GM10266 (cell line): Measurements from ENCODE around the gene KCNJ13.

Source experiments
- DNase-seq: peaks from one replicate; pipeline ENCODE4 v3.0.0; 2012; ENCODE audit errors: extremely low spot score
- CTCF ChIP-seq: IDR thresholded peaks from 2 replicates; pipeline ENCODE4 v1.5.1; 2012; ENCODE audit warnings: mild to moderate bottlenecking, low read depth; ENCODE audit not compliant: control insufficient read depth, insufficient read depth; ENCODE audit errors: missing control alignments

The KCNJ13 gene

DNA sequence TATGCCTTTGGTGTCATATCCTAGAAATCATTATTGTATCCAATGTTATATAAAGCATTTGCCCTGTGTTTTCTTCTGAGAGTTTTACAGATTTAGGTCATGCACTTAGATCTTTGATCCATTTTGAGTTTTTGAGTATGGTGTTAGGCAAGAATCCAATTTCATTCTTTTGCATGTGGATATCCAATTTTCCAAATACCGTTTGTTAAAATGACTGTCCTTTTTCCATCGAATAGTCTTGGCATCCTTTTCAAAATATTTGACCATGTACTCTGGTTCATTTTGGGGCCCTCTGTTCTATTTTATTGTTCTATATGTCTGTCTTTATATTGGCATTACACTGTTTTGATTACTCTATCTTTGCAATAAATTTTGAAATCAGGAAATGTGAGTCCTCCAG is 23.8 kb upstream of the KCNJ13 start:
- no peak for DNase-seq
- no peak for TF ChIP-seq CTCF

GRCh38 chr2:232798187-232798586 is 21.8 kb upstream of the KCNJ13 start:
- no peak for TF ChIP-seq CTCF
- DNase-seq, result no peak

- TF ChIP-seq CTCF, result no peak
- DNase-seq, result no peak
These were observed 19.6 kb upstream of the KCNJ13 start for GRCh38 chr2:232795920-232796319.

GRCh38 chr2:232794981-232795380 is 18.6 kb upstream of the KCNJ13 start:
- no peak for TF ChIP-seq CTCF
- no peak for DNase-seq

DNA sequence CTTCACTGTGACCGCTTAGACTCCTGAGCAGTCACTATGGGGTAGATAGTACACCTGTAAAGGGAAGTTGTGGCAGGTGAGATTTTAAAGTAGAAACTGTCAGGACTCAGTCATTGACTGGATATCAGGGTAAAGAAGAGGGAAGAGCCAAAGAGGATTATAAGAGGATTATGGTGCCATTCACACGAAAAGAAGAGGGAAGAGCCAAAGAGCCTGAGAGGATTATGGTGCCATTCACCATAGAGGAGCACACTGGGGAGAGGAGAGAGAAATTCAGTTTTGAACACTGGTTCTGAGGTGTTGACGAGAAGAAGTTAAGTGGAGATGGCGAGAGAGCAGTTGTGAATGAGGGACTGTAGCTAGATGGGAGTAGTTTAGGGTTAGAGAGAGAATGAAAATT is 16.9 kb upstream of the KCNJ13 start:
- TF ChIP-seq CTCF, result no peak

DNA sequence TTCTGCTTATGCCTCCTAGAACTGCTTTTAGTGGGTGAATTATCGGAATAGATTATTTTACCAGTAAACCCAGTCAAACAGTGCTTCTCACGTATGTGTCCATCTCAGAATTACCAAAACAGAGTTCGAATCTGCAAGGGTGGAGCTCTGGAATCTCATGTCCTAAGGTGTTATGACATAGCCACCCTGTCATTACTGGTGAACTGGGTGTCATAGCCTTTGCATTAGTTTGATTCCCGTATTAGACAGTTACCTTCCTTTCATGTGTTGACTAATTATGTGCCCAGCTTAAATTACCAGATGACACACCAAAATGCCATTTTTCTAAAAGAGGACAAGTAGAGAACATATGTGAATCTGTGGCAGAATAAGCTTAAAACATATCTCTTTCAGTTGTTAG is 15.2 kb upstream of the KCNJ13 start:
- no peak for DNase-seq
- TF ChIP-seq CTCF, result no peak

More for the DNA sequence above, 16.9 kb upstream of the KCNJ13 start:
- no peak for DNase-seq

GRCh38 chr2:232789082-232789481 is 12.7 kb upstream of the KCNJ13 start:
- TF ChIP-seq CTCF, result no peak
- DNase-seq, result no peak
